ENCODE measurements around the gene FRMD4B. TPM values are rescaled to one million over a fixed set of nuclear protein-coding genes. Genes with fewer than 3 reads are reported as not detected.

The FRMD4B gene
- total and polyA plus RNA-seq, 10 of the 15 experiments (the other 5 are each of a cell fraction or from before 2014, with no cell fraction given) = 3.9 to 11.4 (median 8.0) TPM

DNA sequence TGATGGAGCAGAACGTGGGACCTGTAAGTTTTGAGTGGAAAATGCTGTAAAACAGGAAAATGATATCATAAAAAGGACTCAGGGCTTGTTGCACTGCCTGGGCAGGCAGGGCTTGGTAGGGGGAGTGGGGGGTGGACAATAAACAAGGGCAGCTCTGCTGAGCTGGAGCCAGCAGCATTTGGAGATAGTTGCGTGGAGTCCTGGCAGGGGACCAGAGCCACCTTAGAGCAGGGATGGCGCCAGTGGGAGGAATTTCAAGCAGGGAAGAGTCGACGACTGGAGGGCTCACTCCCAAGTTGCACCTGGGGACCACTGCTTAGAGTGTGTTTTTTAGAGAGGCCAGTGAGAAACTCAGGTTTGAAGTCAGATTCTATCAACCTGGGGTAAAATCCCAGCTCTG is 22.7 kb upstream of the FRMD4B start:
- RAD21 ChIA-PET (ENCODE audit: unreplicated experiment) = interaction anchor here (1.2 to 3.9 kb wide), 7 partner anchors 39 to 314 kb away, joined by 3 to 83 read pairs (median 10); no protein-coding TSS in a partner anchor
- Histone ChIP-seq H3K4me2 (ENCODE audit: control insufficient read depth, insufficient read depth) (no peak overlapping the region), H3K79me2 (ENCODE audit: control insufficient read depth, insufficient read depth, low read length) (no peaks in the 10 kb centered on the region), H3K9me3 (replicated peaks; ENCODE audit: control insufficient read depth, insufficient read depth, low read length) (peaks cover 3% of the 10 kb centered on the region; the same call in 2 of the 3 replicates), H2AFZ (ENCODE audit: control insufficient read depth, low read depth, low read length) (no peak overlapping the region), H3K27me3 (replicated peaks in 1 of 2; ENCODE audit: control insufficient read depth in 2 of 2, insufficient read depth in 2 of 2, low read length in 1 of 2) (no peaks in the 10 kb centered on the region), H3K4me1 (ENCODE audit: control insufficient read depth, insufficient read depth, low read length) (no peaks in the 10 kb centered on the region), H3K27ac (ENCODE audit: control insufficient read depth, insufficient read depth) (no peak overlapping the region), H3K9ac (ENCODE audit: control insufficient read depth, insufficient read depth, low read length) (no peak overlapping the region), H3K4me3 (no peak overlapping the region), H3K36me3 (ENCODE audit: control insufficient read depth in 2 of 2, insufficient read depth in 2 of 2, low read length in 1 of 2) (no peaks in the 10 kb centered on the region), H4K20me1 (ENCODE audit: control insufficient read depth, insufficient read depth) (no peaks in the 10 kb centered on the region)
- BruUV-seq (replicated peaks) = no TSS peak
- CTCF ChIA-PET = interaction anchor here (1.0 to 6.4 kb wide), 19 partner anchors 9 to 288 kb away, joined by 3 to 95 read pairs (median 20); no protein-coding TSS in a partner anchor
- no peak for FAIRE-seq
- DNase-seq (ENCODE audit: low read depth, low spot score) = no peak
- intact Hi-C loops (cut with micrococcal nuclease; ENCODE audit: unreplicated experiment) (no loop called here), in situ Hi-C loops (cut with MboI) (no loop called here)
- POLR2A ChIA-PET = interaction anchor here (1.4 kb wide), 1 partner anchor 74 kb away, joined by 3 read pairs; no protein-coding TSS in a partner anchor
- TF ChIP-seq SUZ12 (IDR thresholded peaks at IDR 0.05; ENCODE audit: unreplicated experiment) (no peak), YY1 (IDR thresholded peaks at IDR 0.05; ENCODE audit: low read depth, low read length) (no peak), ZNF207 (IDR thresholded peaks at IDR 0.05; ENCODE audit: borderline replicate concordance) (no peak), KAT2A (conservative IDR thresholded peaks at IDR 0.05; ENCODE audit: control insufficient read depth, low read depth, low read length) (no peak), PML (IDR thresholded peaks at IDR 0.05; ENCODE audit: low read length) (no peak), RAD51 (IDR thresholded peaks at IDR 0.05) (no peak), NR2F1 (conservative IDR thresholded peaks at IDR 0.05) (no peak), NRF1 (conservative IDR thresholded peaks at IDR 0.05; ENCODE audit: low read depth, low read length) (no peak), SMC3 (IDR thresholded peaks at IDR 0.05; ENCODE audit: borderline replicate concordance, low read length) (no peak), GABPA (IDR thresholded peaks at IDR 0.05; ENCODE audit: low read depth) (no peak), POU2F2 (IDR thresholded peaks at IDR 0.05; ENCODE audit: borderline replicate concordance, low read depth, low read length) (no peak), TARDBP (IDR thresholded peaks at IDR 0.05; ENCODE audit: borderline replicate concordance) (no peak)
- TF ChIP-seq, protein P1, sequence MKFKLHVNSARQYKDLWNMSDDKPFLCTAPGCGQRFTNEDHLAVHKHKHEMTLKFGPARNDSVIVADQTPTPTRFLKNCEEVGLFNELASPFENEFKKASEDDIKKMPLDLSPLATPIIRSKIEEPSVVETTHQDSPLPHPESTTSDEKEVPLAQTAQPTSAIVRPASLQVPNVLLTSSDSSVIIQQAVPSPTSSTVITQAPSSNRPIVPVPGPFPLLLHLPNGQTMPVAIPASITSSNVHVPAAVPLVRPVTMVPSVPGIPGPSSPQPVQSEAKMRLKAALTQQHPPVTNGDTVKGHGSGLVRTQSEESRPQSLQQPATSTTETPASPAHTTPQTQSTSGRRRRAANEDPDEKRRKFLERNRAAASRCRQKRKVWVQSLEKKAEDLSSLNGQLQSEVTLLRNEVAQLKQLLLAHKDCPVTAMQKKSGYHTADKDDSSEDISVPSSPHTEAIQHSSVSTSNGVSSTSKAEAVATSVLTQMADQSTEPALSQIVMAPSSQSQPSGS (IDR thresholded peaks at IDR 0.05; ENCODE audit: low read length) = no peak
- TF ChIP-seq, protein P2, sequence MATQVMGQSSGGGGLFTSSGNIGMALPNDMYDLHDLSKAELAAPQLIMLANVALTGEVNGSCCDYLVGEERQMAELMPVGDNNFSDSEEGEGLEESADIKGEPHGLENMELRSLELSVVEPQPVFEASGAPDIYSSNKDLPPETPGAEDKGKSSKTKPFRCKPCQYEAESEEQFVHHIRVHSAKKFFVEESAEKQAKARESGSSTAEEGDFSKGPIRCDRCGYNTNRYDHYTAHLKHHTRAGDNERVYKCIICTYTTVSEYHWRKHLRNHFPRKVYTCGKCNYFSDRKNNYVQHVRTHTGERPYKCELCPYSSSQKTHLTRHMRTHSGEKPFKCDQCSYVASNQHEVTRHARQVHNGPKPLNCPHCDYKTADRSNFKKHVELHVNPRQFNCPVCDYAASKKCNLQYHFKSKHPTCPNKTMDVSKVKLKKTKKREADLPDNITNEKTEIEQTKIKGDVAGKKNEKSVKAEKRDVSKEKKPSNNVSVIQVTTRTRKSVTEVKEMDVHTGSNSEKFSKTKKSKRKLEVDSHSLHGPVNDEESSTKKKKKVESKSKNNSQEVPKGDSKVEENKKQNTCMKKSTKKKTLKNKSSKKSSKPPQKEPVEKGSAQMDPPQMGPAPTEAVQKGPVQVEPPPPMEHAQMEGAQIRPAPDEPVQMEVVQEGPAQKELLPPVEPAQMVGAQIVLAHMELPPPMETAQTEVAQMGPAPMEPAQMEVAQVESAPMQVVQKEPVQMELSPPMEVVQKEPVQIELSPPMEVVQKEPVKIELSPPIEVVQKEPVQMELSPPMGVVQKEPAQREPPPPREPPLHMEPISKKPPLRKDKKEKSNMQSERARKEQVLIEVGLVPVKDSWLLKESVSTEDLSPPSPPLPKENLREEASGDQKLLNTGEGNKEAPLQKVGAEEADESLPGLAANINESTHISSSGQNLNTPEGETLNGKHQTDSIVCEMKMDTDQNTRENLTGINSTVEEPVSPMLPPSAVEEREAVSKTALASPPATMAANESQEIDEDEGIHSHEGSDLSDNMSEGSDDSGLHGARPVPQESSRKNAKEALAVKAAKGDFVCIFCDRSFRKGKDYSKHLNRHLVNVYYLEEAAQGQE (IDR thresholded peaks at IDR 0.05; ENCODE audit: low read depth, low read length) = no peak
- TF ChIP-seq, protein P3, sequence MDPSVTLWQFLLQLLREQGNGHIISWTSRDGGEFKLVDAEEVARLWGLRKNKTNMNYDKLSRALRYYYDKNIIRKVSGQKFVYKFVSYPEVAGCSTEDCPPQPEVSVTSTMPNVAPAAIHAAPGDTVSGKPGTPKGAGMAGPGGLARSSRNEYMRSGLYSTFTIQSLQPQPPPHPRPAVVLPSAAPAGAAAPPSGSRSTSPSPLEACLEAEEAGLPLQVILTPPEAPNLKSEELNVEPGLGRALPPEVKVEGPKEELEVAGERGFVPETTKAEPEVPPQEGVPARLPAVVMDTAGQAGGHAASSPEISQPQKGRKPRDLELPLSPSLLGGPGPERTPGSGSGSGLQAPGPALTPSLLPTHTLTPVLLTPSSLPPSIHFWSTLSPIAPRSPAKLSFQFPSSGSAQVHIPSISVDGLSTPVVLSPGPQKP (IDR thresholded peaks at IDR 0.05; ENCODE audit: low read depth, low read length) = no peak
- 22% methylated on average over 5 of the region's 5 CpGs for WGBS (ENCODE audit: insufficient coverage, insufficient replicate concordance, low lambda C conversion rate, missing lambda C conversion rate)
- ATAC-seq = no peak
- SMC1A ChIA-PET (ENCODE audit: uncharacterized antibody, unreplicated experiment) = interaction anchor here (1.0 to 6.5 kb wide), 11 partner anchors 11 to 288 kb away, joined by 4 to 111 read pairs (median 9); no protein-coding TSS in a partner anchor
